Ishikawa (cell line): ENCODE results near the gene TAF1.

Source experiments
- CEBPB ChIP-seq: IDR thresholded peaks from 2 replicates; pipeline ENCODE4 v1.6.1; 2012
- CREB1 ChIP-seq: IDR thresholded peaks from 2 replicates; pipeline ENCODE4 v1.6.1; 2012; ENCODE audit warnings: low read depth
- EGR1 ChIP-seq: IDR thresholded peaks from 2 replicates; pipeline ENCODE4 v1.6.1; 2012
- EP300 ChIP-seq: IDR thresholded peaks from 2 replicates; pipeline ENCODE4 v1.6.1; 2012; ENCODE audit warnings: borderline replicate concordance
- FOXM1 ChIP-seq: IDR thresholded peaks from 2 replicates; pipeline ENCODE4 v1.6.1; 2012; ENCODE audit warnings: low read depth, borderline replicate concordance
- NFIC ChIP-seq: IDR thresholded peaks from 2 replicates; pipeline ENCODE4 v1.6.1; 2012
- RAD21 ChIP-seq: IDR thresholded peaks from 2 replicates; pipeline ENCODE4 v1.6.1; 2012; ENCODE audit warnings: low read depth
- TAF1 ChIP-seq: IDR thresholded peaks from 2 replicates; pipeline ENCODE4 v1.6.1; 2012; ENCODE audit warnings: low read depth, mild to moderate bottlenecking
- TCF12 ChIP-seq: IDR thresholded peaks from 2 replicates; pipeline ENCODE4 v1.6.1; 2012; ENCODE audit warnings: low read depth
- TEAD4 ChIP-seq: IDR thresholded peaks from 2 replicates; pipeline ENCODE4 v1.6.1; 2012
- YY1 ChIP-seq: IDR thresholded peaks from 2 replicates; pipeline ENCODE4 v1.6.1; 2012; ENCODE audit warnings: low read depth
- ZBTB7A ChIP-seq: IDR thresholded peaks from 2 replicates; pipeline ENCODE4 v1.6.1; 2012; ENCODE audit warnings: low read depth
- TF ChIP-seq, protein P1 (sequence below): IDR thresholded peaks from 2 replicates; pipeline ENCODE4 v1.6.1; 2012
- TF ChIP-seq, protein P2 (sequence below): IDR thresholded peaks from 2 replicates; pipeline ENCODE4 v1.6.1; 2012; ENCODE audit warnings: low read depth, mild to moderate bottlenecking
- TF ChIP-seq, protein P3 (sequence below): IDR thresholded peaks from 2 replicates; pipeline ENCODE4 v1.6.1; 2012

The TAF1 gene

DNA sequence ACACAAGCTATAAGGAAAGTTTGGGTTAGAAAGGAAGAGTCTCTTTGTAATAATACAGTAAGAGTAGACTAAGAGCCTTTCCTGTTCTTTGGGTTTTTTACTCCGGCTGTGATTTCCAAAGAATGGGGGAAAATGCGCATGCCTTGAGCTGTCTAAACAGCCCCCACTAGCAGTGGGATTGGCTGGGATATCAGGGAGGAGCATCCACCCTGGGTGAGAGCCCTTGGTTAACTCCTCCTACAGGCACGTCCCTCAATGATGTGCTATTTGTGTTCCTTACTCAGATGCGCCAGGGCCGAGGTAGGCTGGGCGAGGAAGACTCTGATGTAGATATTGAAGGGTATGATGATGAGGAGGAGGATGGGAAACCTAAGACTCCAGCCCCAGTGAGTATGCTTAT is 92.7 kb downstream of the TAF1 start:
- TF ChIP-seq RAD21: no peak
- TF ChIP-seq CEBPB: no peak
- TF ChIP-seq FOXM1: no peak

DNA sequence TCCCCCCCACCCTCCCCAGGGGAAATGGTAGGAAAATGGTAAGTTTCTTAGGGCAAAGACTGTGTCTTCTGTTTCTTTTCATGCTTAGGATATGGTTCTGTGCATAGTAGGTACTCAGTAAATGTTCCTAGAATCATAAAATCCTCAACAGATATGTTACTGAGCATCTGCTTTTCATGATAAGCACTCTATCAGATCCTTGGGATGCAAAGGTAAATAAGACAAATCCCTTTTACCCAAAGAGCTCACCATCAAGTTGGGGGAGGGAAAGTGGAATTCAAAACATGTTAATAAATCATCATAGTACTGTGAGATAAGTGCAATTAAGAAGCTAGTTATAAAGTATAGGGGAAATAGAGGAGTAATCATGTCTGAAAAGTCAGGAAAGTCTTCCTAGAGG is 98.8 kb downstream of the TAF1 start:
- no peak for TF ChIP-seq ZBTB7A
- no peak for TF ChIP-seq CEBPB
- TF ChIP-seq, protein P1, sequence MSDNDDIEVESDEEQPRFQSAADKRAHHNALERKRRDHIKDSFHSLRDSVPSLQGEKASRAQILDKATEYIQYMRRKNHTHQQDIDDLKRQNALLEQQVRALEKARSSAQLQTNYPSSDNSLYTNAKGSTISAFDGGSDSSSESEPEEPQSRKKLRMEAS: no peak
- TF ChIP-seq NFIC: no peak
- no peak for TF ChIP-seq EP300
- TF ChIP-seq FOXM1: no peak
- TF ChIP-seq EGR1: no peak
- TF ChIP-seq RAD21: no peak
- TF ChIP-seq, protein P2, sequence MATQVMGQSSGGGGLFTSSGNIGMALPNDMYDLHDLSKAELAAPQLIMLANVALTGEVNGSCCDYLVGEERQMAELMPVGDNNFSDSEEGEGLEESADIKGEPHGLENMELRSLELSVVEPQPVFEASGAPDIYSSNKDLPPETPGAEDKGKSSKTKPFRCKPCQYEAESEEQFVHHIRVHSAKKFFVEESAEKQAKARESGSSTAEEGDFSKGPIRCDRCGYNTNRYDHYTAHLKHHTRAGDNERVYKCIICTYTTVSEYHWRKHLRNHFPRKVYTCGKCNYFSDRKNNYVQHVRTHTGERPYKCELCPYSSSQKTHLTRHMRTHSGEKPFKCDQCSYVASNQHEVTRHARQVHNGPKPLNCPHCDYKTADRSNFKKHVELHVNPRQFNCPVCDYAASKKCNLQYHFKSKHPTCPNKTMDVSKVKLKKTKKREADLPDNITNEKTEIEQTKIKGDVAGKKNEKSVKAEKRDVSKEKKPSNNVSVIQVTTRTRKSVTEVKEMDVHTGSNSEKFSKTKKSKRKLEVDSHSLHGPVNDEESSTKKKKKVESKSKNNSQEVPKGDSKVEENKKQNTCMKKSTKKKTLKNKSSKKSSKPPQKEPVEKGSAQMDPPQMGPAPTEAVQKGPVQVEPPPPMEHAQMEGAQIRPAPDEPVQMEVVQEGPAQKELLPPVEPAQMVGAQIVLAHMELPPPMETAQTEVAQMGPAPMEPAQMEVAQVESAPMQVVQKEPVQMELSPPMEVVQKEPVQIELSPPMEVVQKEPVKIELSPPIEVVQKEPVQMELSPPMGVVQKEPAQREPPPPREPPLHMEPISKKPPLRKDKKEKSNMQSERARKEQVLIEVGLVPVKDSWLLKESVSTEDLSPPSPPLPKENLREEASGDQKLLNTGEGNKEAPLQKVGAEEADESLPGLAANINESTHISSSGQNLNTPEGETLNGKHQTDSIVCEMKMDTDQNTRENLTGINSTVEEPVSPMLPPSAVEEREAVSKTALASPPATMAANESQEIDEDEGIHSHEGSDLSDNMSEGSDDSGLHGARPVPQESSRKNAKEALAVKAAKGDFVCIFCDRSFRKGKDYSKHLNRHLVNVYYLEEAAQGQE: no peak
- TF ChIP-seq YY1: no peak
- TF ChIP-seq, protein P3, sequence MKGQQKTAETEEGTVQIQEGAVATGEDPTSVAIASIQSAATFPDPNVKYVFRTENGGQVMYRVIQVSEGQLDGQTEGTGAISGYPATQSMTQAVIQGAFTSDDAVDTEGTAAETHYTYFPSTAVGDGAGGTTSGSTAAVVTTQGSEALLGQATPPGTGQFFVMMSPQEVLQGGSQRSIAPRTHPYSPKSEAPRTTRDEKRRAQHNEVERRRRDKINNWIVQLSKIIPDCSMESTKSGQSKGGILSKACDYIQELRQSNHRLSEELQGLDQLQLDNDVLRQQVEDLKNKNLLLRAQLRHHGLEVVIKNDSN: no peak
- no peak for TF ChIP-seq TCF12
- no peak for TF ChIP-seq CREB1
- TF ChIP-seq TAF1: no peak

DNA sequence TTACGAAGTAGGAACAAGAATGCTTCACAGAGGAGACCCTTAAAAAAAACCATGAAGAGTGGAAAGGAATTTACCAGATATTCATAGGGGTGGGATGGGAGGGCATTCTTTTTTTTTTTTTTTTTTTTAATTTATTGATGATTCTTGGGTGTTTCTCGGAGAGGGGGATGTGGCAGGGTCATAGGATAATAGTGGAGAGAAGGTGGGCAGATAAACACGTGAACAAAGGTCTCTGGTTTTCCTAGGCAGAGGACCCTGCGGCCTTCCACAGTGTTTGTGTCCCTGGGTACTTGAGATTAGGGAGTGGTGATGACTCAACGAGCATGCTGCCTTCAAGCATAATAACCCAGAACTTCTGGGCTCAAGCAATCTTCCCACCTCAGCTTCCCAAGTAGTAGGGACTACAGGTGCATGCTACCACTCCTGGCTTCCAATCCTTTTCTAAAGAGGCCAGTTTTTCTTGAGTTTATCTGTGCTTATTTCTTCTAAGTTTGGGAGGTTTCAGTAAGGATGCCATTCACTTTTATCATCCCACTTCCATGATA is 100.9 kb downstream of the TAF1 start:
- TF ChIP-seq, protein P3: no peak
- no peak for TF ChIP-seq CREB1
- TF ChIP-seq TAF1: no peak
- TF ChIP-seq RAD21: no peak
- TF ChIP-seq, protein P2: no peak
- TF ChIP-seq, protein P1: no peak
- no peak for TF ChIP-seq TEAD4
- TF ChIP-seq ZBTB7A: no peak
- TF ChIP-seq NFIC: no peak
- no peak for TF ChIP-seq EP300
- no peak for TF ChIP-seq YY1
- no peak for TF ChIP-seq FOXM1
- TF ChIP-seq TCF12: no peak
- no peak for TF ChIP-seq CEBPB
- no peak for TF ChIP-seq EGR1

DNA sequence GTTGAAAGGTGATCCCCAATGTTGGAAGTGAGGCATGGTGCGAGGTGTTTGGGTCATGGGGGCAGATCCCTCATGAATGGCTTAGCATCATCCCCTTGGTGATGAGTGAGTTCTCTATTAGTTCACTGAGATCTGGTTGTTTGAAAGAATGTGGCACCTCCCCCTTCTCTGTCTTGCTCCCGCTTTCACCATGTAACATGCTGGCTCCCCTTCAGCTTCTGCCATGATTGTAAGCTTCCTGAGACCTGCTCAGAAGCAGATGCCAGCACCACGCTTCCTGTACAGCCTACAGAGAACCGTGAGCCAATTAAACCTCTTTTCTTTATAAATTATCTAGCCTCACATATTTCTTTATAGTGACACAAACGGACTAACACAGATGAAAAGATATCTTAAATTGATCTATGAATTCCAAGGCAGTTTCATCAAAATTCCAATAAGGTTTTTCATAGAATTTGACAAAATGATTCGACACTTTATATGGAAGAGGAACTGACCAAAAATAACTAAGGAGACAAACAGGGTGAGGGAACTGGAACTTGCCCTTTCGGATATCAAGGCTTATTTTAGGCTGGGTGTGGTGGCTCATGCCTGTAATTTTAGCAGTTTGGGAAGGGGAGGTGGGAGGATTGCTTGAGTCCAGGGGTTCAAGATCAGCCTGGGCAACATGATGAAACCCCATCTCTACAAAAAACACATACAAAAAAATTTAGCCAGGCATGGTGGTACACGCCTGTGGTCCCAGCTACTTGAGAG is 109.8 kb downstream of the TAF1 start:
- no peak for TF ChIP-seq TEAD4
- TF ChIP-seq YY1: no peak
- TF ChIP-seq TCF12: no peak
- TF ChIP-seq EP300: no peak
- no peak for TF ChIP-seq EGR1
- TF ChIP-seq, protein P3: no peak
- TF ChIP-seq TAF1: no peak

DNA sequence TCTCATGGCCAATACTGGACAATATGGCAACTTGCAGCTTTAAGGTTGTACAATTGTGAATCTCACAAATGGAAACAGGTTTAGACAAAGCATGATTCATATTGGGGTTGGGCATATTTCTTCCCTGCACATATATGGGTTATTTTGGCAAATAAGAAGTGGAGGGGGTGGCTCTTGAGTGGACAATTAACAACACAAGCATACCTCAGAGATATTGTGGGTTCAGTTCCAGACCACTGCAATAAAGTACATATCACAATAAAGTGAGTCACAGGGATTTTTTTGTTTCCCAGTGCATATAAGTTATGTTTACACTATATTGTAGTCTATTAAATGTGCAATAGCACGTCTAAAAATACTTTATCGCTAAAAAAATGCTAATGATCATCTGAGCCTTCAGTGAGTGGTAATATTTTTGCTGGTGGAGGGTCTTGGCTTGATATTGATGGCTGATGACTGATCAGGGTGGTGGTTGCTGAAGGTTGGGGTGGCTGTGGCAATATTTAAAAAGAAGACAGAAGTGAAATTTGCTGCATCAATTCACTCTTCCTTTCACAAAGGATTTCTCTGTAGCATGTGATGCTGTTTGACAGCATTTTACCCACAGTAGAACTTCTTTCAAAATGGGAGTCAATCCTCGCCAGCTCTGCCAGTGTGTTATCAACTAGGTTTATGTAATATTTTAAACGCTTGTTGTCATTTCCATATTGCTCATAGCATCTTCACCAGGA is 116.2 kb downstream of the TAF1 start:
- TF ChIP-seq EP300: no peak
- no peak for TF ChIP-seq TAF1
- no peak for TF ChIP-seq YY1
- no peak for TF ChIP-seq CEBPB
- TF ChIP-seq, protein P3: no peak
- no peak for TF ChIP-seq EGR1
- TF ChIP-seq FOXM1: no peak
- TF ChIP-seq, protein P2: no peak
- no peak for TF ChIP-seq RAD21
- no peak for TF ChIP-seq TEAD4
- TF ChIP-seq NFIC: no peak
- TF ChIP-seq ZBTB7A: no peak
- TF ChIP-seq, protein P1: no peak
- no peak for TF ChIP-seq TCF12
- TF ChIP-seq CREB1: no peak
